ENCODE measurements around the gene SERTAD2.

DNA sequence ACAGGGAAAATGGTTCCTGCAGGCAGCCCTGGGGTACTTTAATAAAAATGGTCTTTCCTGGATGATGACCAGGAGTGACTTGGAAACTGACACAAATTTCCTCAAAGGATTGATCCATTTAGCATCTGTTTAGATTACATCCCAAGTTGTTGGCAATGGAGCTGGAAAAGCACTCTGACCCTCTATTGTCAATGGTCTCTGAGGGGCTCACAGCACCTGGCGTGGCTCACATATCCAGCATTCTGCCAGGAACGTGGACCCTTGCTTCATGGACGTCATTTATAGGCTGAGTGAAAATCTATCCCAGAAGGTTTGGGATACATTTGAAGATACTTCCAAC lies 43.8 kb downstream of the SERTAD2 start:
- no peak for TF ChIP-seq EP300 (IDR thresholded peaks at IDR 0.05; ENCODE audit: low read depth)
- TF ChIP-seq, protein P1, sequence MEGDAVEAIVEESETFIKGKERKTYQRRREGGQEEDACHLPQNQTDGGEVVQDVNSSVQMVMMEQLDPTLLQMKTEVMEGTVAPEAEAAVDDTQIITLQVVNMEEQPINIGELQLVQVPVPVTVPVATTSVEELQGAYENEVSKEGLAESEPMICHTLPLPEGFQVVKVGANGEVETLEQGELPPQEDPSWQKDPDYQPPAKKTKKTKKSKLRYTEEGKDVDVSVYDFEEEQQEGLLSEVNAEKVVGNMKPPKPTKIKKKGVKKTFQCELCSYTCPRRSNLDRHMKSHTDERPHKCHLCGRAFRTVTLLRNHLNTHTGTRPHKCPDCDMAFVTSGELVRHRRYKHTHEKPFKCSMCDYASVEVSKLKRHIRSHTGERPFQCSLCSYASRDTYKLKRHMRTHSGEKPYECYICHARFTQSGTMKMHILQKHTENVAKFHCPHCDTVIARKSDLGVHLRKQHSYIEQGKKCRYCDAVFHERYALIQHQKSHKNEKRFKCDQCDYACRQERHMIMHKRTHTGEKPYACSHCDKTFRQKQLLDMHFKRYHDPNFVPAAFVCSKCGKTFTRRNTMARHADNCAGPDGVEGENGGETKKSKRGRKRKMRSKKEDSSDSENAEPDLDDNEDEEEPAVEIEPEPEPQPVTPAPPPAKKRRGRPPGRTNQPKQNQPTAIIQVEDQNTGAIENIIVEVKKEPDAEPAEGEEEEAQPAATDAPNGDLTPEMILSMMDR (IDR thresholded peaks at IDR 0.05) = no peak
- no peak for TF ChIP-seq POLR2A (IDR thresholded peaks at IDR 0.05)
- TF ChIP-seq POLR2AphosphoS5 (IDR thresholded peaks at IDR 0.05) = no peak

Measured in transverse colon (tissue), 4 donors.